Mucosa of descending colon (tissue), 3 donors: Measurements from ENCODE around the gene POLRMT. TPM values are rescaled to one million over a fixed set of nuclear protein-coding genes. Genes with fewer than 3 reads are reported as not detected.
A peak's percentile ranks its signal among the peaks of the same experiment; 100 is the strongest.

Experiments used
- ATAC-seq: fragments of 200-7000 bp; cut with Tn5 transposase; one replicate; pipeline ENCODE4 v1.9.1; 2020; ENCODE audit warnings: mild to moderate bottlenecking, moderate library complexity
- DNase-seq, 3 donors: peaks; one replicate each; pipeline ENCODE4 v3.0.0-alpha.2; 2020
- H3K36me3 ChIP-seq: fragments of 200-600 bp; one replicate; pipeline ENCODE4 v1.8.0; 2021; ENCODE audit warnings: low read depth, mild to moderate bottlenecking
- H3K4me1 ChIP-seq: fragments of 200-600 bp; one replicate; pipeline ENCODE4 v1.8.0; 2021; ENCODE audit warnings: low read depth, mild to moderate bottlenecking
- H3K4me3 ChIP-seq: fragments of 200-600 bp; one replicate; pipeline ENCODE4 v1.8.0; 2021; ENCODE audit warnings: mild to moderate bottlenecking
- H3K9me3 ChIP-seq: fragments of 200-600 bp; one replicate; pipeline ENCODE4 v1.8.0; 2021; ENCODE audit warnings: mild to moderate bottlenecking
- intact Hi-C, 2 donors: fragments of 100-400 bp; cut with DNase I in 1 of 2; cut with micrococcal nuclease in 1 of 2; formaldehyde crosslinking; loops; one replicate each; pipeline versions ENCODE4 v1.11.0 to v1.11.1; 2022; cut with DNase I, micrococcal nuclease
- total RNA-seq, 3 donors: library from RNA; stranded (reverse); fragmentation: NEBNext Ultra II Directional in 2 of 3; extraction: Animal tissue kit (Norgen Biotek cat#: 25700) in 2 of 3; gene quantifications; one replicate each; pipeline versions ENCODE4 v1.2.1 to v1.2.4, GENCODE V29; 2021 to 2023
- TF ChIP-seq, protein P1 (sequence below): fragments of 200-600 bp; IDR thresholded peaks from one replicate; pipeline ENCODE4 v1.8.0; 2022; ENCODE audit warnings: antibody characterized with exemption, mild to moderate bottlenecking
- donor health status: DM: no; HTN: no; CAD: no; lungs with moderate emphysema.
- donor health status: DM: no; HTN: no; CAD: no.
- donor health status: DM: no; HTN: yes; CAD: no.

POLRMT gene
- total RNA-seq, 3 donors from 2014 or later, result 48.3 to 61.1 (median 51.1) TPM

DNA sequence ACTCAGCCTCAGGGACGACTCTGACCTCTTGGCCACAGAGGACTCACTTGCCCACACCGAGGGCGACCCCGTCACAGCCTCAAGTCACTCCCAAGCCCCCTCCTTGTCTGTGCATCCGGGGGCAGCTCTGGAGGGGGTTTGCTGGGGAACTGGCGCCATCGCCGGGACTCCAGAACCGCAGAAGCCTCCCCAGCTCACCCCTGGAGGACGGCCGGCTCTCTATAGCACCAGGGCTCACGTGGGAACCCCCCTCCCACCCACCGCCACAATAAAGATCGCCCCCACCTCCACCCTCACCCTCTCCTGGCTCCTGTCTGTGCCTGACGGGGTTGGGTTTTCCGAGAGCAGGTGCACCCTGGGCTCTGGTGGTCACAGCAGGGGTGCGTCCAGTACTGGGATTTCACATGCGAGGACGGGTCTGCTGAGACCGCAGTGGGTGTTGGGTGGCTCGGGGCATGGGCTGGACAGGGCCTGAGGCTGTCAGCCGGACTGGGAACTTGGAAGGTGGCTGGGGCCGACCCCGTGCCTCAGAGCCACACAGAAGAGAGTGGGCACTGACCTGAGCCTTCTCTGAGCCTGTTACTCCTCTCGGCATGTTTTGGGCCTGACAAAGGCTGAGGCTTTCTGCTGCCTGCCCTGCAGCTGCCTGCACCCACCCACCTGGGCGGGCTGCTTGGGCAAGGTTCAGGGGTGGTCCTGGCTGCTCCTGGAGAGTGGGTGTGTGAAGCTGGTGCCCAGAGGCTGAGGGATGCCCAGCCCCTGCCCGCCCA lies 50.0 kb downstream of the POLRMT start:
- ATAC-seq (no peak), DNase-seq (no peak)
- Histone ChIP-seq H3K4me1 (peaks cover 4% of the 10 kb centered on the region), H3K4me3 (no peak overlapping the region), H3K9me3 (no peaks in the 10 kb centered on the region), H3K36me3 (peaks cover 12% of the 10 kb centered on the region)
- TF ChIP-seq, protein P1, sequence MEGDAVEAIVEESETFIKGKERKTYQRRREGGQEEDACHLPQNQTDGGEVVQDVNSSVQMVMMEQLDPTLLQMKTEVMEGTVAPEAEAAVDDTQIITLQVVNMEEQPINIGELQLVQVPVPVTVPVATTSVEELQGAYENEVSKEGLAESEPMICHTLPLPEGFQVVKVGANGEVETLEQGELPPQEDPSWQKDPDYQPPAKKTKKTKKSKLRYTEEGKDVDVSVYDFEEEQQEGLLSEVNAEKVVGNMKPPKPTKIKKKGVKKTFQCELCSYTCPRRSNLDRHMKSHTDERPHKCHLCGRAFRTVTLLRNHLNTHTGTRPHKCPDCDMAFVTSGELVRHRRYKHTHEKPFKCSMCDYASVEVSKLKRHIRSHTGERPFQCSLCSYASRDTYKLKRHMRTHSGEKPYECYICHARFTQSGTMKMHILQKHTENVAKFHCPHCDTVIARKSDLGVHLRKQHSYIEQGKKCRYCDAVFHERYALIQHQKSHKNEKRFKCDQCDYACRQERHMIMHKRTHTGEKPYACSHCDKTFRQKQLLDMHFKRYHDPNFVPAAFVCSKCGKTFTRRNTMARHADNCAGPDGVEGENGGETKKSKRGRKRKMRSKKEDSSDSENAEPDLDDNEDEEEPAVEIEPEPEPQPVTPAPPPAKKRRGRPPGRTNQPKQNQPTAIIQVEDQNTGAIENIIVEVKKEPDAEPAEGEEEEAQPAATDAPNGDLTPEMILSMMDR, result no peak
- intact Hi-C loops, result loop anchor here in 1 of 2 donors (10.0 kb wide), 1 partner anchor 151 kb away; no protein-coding TSS in a partner anchor

DNA sequence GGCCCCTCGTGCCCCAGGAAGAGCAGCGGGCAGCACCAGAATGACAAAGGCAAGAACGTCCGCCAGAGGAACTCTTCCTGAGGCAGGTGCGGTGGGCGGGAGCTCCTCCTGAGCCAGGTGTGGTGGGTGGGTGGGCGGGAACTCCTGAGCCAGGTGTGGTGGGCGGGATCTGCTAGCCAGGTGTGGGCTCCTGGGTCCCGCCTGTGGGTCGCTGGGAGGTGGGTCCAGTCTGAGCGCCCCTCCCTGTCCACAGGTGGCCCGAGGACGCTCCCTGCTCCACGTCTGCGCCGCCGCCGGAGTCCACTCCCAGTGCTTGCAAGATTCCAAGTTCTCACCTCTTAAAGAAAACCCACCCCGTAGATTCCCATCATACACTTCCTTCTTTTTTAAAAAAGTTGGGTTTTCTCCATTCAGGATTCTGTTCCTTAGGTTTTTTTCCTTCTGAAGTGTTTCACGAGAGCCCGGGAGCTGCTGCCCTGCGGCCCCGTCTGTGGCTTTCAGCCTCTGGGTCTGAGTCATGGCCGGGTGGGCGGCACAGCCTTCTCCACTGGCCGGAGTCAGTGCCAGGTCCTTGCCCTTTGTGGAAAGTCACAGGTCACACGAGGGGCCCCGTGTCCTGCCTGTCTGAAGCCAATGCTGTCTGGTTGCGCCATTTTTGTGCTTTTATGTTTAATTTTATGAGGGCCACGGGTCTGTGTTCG lies 50.7 kb downstream of the POLRMT start:
- intact Hi-C loops, result loop anchor here in 1 of 2 donors (10.0 kb wide), 1 partner anchor 152 kb away; no protein-coding TSS in a partner anchor

DNA sequence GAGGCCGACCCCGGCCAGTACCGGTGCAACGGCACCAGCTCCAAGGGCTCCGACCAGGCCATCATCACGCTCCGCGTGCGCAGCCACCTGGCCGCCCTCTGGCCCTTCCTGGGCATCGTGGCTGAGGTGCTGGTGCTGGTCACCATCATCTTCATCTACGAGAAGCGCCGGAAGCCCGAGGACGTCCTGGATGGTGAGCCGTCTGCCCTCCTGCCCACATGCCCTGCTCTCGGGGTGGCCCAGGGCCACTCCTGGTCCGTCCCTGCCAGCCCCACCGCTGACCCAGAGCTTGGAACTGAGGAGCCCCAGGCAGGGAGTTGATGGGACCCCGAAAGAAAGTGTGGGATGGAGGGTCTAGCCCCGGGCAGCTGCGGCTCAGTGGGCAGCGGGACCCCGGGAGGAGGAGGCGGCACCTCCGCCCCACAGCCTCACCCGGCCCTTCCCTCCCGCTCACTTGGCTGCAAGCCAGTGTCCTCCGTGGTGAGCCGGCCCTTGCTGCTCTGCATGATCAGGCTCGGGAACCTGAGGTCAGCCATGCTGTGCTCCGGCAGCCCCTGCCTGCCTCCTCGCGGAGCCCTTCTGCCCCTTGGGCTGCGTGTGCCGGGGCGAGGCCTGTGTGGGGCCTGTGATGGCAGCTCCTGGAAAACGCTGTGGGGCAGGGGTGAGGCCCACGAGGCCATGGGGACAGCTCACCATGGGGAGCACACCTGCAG lies 51.8 kb downstream of the POLRMT start:
- Histone ChIP-seq H3K4me3 (no peak overlapping the region), H3K36me3 (peaks cover 12% of the 10 kb centered on the region), H3K4me1 (no peaks in the 10 kb centered on the region), H3K9me3 (no peaks in the 10 kb centered on the region)
- TF ChIP-seq, protein P1, result no peak
- DNase-seq (peak in 1 of 3 donors; percentile 20), ATAC-seq (no peak)
- intact Hi-C loops, result loop anchor here in 1 of 2 donors (10.0 kb wide), 1 partner anchor 153 kb away; no protein-coding TSS in a partner anchor

More for the DNA sequence above, 50.7 kb downstream of the POLRMT start:
- Histone ChIP-seq H3K9me3 (no peaks in the 10 kb centered on the region), H3K36me3 (peaks cover 12% of the 10 kb centered on the region), H3K4me3 (no peak overlapping the region), H3K4me1 (no peaks in the 10 kb centered on the region)
- TF ChIP-seq, protein P1, result no peak
- ATAC-seq (no peak), DNase-seq (no peak)

DNA sequence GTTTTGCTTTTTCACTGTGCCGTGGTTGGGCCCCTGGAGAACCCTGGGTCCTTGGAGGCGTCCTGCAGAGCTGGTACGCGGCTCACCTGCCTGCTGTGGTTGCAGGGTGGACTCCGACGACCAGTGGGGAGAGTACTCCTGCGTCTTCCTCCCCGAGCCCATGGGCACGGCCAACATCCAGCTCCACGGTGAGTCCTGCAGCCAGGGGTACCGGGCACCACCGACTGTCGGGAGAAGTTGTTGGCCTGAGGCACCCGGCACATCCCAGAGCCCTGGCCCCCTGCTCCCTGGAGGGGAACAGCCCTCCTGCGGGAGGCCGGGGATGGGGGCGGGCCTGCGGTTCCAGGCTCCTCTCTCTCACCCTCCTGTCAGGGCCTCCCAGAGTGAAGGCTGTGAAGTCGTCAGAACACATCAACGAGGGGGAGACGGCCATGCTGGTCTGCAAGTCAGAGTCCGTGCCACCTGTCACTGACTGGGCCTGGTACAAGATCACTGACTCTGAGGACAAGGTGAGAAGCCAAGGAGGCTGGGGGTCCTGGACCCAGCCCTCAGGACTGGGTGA lies 53.0 kb downstream of the POLRMT start:
- Histone ChIP-seq H3K4me3 (no peak overlapping the region), H3K36me3 (peaks cover 12% of the 10 kb centered on the region), H3K4me1 (peaks cover 11% of the 10 kb centered on the region), H3K9me3 (no peaks in the 10 kb centered on the region)
- TF ChIP-seq, protein P1, result no peak
- intact Hi-C loops, result loop anchor here in 1 of 2 donors (10.0 kb wide), 1 partner anchor 154 kb away; no protein-coding TSS in a partner anchor
- peak in 1 of 3 donors; percentile 28 for DNase-seq
- ATAC-seq, result no peak

DNA sequence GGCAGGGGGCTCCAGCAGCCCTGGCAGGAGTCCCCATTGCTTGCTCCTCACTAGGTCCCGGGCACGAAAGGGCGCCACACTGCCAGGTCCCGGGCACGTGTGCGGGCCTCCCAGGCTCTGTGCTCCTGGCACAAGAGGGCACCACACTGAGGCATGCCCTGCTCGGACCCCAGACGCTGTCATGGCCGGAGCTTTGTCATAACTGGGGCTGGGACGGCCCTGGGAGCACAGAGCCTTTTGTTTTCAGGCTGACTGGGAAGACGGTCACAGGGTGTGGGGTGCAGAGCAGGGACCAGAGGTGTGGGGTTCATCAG lies 53.5 kb downstream of the POLRMT start:
- no peak for ATAC-seq

More for the DNA sequence above, 53.5 kb downstream of the POLRMT start:
- Histone ChIP-seq H3K4me1 (peaks cover 16% of the 10 kb centered on the region), H3K9me3 (no peaks in the 10 kb centered on the region), H3K36me3 (peaks cover 12% of the 10 kb centered on the region), H3K4me3 (no peak overlapping the region)
- DNase-seq, result peak in 1 of 3 donors; percentile 14
- TF ChIP-seq, protein P1, result no peak
- intact Hi-C loops, result loop anchor here in 1 of 2 donors (10.0 kb wide), 1 partner anchor 155 kb away; no protein-coding TSS in a partner anchor
